Tibial nerve (tissue), 3 donors: ENCODE data around the gene RTL10.

Experiments
- CTCF ChIP-seq, 5 experiments: fragments of 200-600 bp in 3 of 5; fragments of 450-650 bp in 2 of 5; sonication (generic) in 3 of 5; IDR thresholded peaks; one replicate each; pipeline ENCODE4 v1.5.1; 2016 to 2019; ENCODE audit warnings: antibody characterized with exemption in 5 of 5, mild to moderate bottlenecking in 3 of 5, moderate library complexity in 2 of 5
- POLR2A ChIP-seq, 2 donors: fragments of 450-650 bp; IDR thresholded peaks; one replicate each; pipeline ENCODE4 v1.6.1; 2017; ENCODE audit warnings: antibody characterized with exemption in 2 of 2, mild to moderate bottlenecking in 2 of 2, moderate library complexity in 2 of 2

DNA sequence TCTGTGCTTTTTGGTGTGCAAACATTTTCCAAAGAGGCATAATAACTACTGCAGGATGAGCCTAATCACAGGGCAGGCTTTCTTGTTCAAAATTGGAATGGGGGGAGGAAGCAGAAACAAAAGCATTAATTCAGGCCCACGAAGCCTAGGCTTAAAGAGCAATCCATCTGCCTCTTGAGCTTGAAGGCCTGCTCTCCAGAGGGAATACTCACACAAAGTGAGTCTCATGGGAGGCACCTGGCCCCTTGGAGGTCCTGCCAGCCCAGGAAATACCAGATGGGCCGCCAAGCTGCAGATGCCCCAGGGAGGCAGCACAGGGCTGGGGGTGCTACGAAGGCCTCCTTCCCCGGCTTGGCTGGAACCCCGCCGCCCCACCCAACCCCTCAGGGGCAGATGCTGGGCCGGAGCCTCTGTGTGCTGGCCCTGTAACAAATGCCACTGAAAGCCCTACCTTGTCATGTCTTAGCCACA lies 47.6 kb upstream of the RTL10 start:
- no peak for TF ChIP-seq POLR2A (IDR thresholded peaks at IDR 0.05)
- no peak for TF ChIP-seq CTCF (IDR thresholded peaks at IDR 0.05)
